GM18502 (cell line): ENCODE measurements around the gene DAND5.
"Not testable (repeated sequence)": the region's sequence is repeated elsewhere in the genome, so short reads cannot be mapped to it uniquely, and the experiment has no call there.

Source experiments
- ATAC-seq: cut with Tn5 transposase; IDR thresholded peaks from one replicate; pipeline ENCODE4 v1.9.1; 2021; ENCODE audit warnings: mild to moderate bottlenecking; ENCODE audit not compliant: unreplicated experiment, poor library complexity

Gene DAND5

DNA sequence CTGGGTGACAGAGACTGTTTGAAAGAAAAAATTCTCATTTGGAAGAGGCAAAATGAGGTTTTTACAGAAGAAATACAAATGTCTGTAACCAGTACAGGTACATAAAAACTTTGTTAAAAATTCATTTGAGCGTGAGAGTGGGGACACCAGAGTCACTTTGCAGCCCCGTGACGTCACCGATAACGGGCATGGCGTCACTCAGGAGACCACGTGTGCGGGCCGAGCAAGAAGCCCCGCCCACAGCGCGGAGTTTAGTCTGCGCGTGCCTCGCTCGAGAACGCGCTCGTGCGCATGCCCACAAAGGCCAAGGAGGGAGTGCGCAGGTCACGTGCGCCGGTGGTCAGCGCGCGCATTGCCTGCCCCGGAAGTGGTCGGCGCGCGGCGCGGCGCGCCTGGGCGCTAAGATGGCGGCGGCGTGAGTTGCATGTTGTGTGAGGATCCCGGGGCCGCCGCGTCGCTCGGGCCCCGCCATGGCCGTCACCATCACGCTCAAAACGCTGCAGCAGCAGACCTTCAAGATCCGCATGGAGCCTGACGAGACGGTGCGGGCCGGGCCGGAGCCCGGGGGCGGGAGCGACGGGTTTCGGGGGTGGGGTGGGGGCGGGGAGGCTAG lies 23.8 kb upstream of the DAND5 start, which contains the start of gene RAD23A:
Gene RAD23A, plus strand, starts transcription at position 384 of the 613 bp plus-strand sequence. Its CDS starts 87 bp downstream, at position 471.
- peak; percentile 77 for ATAC-seq

- peak; percentile 30 for ATAC-seq
Observed at GRCh38 chr19:12946092-12946721, 23.2 kb upstream of the DAND5 start.

GRCh38 chr19:12946731-12947496 lies 22.5 kb upstream of the DAND5 start:
- no peak for ATAC-seq

GRCh38 chr19:12947702-12948611 lies 21.4 kb upstream of the DAND5 start:
- no peak for ATAC-seq

GRCh38 chr19:12948612-12949362 lies 20.6 kb upstream of the DAND5 start:
- ATAC-seq = no peak

GRCh38 chr19:12949363-12950283 lies 19.8 kb upstream of the DAND5 start:
- ATAC-seq = no peak

DNA sequence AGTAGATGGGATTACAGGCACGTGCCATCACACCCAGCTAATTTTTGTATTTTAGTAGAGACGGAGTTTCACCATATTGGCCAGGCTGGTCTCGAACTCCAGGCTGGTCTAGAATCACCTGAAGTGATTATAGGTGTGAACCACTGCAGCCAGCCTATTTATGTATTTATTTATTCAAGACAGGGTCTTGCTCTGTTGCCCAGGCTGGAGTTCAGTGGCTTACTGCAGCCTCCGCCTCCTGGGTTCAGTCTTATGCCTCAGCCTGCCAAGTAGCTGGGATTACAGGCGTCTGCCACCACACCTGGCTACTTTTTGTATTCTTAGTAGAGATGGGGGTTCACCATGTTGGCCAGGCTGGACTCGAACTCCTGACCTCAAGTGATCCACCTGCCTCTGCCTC lies 17.3 kb upstream of the DAND5 start:
- not testable (repeated sequence) for ATAC-seq

DNA sequence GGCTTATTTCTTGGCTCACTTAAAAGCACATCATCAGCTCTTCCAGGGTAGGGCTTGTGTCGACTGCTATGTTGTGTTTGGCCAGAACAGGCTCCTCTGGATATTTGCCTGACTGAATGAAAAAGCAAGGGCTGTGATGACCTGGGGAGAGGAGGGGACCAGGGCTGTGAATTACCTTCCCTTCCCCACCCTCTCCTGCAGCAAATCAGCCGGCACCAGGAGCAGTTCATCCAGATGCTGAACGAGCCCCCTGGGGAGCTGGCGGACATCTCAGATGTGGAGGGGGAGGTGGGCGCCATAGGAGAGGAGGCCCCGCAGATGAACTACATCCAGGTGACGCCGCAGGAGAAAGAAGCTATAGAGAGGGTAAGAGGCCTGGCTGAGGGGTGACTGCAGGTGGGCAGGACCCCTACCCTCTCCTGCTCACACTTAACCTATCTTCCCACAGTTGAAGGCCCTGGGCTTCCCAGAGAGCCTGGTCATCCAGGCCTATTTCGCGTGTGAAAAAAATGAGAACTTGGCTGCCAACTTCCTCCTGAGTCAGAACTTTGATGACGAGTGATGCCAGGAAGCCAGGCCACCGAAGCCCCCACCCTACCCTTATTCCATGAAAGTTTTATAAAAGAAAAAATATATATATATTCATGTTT lies 16.8 kb upstream of the DAND5 start:
- ATAC-seq = no peak

DNA sequence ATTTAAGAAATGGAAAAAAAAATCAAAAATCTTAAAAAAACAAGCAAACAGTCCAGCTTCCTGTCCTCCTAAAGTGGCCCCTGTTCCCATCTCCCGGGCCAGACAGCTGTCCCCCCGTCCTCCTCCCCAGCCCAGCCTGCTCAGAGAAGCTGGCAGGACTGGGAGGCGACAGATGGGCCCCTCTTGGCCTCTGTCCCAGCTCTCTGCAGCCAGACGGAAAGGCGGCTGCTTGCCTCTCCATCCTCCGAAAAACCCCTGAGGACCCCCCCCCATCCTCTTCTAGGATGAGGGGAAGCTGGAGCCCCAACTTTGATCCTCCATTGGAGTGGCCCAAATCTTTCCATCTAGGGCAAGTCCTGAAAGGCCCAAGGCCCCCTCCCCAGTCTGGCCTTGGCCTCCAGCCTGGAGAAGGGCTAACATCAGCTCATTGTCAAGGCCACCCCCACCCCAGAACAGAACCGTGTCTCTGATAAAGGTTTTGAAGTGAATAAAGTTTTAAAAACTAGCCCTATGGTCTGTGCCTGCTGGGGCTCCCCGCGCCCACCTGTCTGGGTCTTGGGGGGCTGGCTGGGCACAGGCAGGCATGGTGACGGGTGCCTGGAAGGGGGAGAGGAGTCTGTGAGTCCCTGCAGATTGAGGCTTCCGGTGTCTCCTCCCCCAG lies 16.1 kb upstream of the DAND5 start:
- no peak for ATAC-seq

GRCh38 chr19:12953799-12954611 lies 15.4 kb upstream of the DAND5 start:
- no peak for ATAC-seq

DNA sequence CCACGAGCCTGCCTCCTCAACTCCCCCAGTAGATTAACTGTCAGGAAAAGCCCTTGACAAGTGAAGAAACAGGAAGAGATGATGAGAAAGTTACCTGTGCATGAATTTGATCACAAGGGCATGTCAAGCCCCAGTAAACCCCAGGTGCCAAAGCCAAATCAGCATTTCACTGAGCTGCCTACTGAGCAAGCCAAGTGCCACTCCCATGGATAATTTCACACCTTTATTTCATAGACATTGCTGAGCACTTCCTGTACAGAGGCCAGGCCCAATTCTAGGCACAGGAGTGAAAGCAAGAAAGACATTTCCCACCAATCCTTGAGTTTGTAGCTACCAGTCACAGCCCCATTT lies 14.8 kb upstream of the DAND5 start:
- no peak for ATAC-seq

DNA sequence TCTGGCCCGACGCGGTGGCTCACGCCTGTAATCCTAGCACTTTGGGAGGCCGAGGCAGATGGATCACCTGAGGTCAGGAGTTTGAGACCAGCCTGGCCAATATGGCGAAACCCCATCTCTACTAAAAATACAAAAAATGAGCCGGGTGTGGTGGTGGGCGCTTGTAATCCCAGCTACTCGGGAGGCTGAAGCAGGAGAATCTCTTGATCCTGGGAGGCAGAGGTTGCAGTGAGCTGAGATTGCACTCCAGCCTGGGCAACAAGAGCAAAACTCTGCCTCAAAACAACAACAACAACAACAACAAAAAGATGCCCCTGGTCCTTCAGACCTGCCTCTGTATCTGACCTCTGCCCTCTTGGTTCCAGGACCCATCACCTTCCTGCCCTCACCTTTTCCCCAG lies 13.8 kb upstream of the DAND5 start:
- ATAC-seq = not testable (repeated sequence)

- no peak for ATAC-seq
Observed at GRCh38 chr19:12955996-12956395, 13.4 kb upstream of the DAND5 start.

- ATAC-seq = peak; percentile 73
Observed at GRCh38 chr19:12956446-12957388, 12.7 kb upstream of the DAND5 start, which contains the start of gene GADD45GIP1. TSS of gene GADD45GIP1 (minus strand) at chr19:12957223. CDS start at chr19:12957212, 11 bp downstream.

- not testable (repeated sequence) for ATAC-seq
Observed at GRCh38 chr19:12957389-12957952, 11.9 kb upstream of the DAND5 start.
